Activated CD4-positive, alpha-beta T cell treated with anti-CD3 and anti-CD28 coated beads for 24 hours (primary cell): Measurements from ENCODE around the gene PCAT6.
A peak's percentile ranks its signal among the peaks of the same experiment; 100 is the strongest.
"Not testable (repeated sequence)": the region's sequence is repeated elsewhere in the genome, so short reads cannot be mapped to it uniquely, and the experiment has no call there.

ENCODE experiments used
- DNase-seq, 2 donors: peaks; one replicate each; pipeline ENCODE4 v3.0.0-alpha.2; 2020; ENCODE audit warnings: low read depth in 2 of 2

Gene PCAT6

GRCh38 chr1:202807451-202807925 is 3.3 kb upstream of the PCAT6 start:
- peak; percentile 18 to 22 for DNase-seq

GRCh38 chr1:202807926-202808757 is 2.6 kb upstream of the PCAT6 start, which contains the start of gene KDM5B:
Gene KDM5B, minus strand, starts transcription at chr1:202808421. Its CDS starts 116 bp downstream, at chr1:202808305.
- DNase-seq, result peak; percentile 47 to 54

GRCh38 chr1:202809597-202810159 is 1.1 kb upstream of the PCAT6 start:
- no peak for DNase-seq

DNA sequence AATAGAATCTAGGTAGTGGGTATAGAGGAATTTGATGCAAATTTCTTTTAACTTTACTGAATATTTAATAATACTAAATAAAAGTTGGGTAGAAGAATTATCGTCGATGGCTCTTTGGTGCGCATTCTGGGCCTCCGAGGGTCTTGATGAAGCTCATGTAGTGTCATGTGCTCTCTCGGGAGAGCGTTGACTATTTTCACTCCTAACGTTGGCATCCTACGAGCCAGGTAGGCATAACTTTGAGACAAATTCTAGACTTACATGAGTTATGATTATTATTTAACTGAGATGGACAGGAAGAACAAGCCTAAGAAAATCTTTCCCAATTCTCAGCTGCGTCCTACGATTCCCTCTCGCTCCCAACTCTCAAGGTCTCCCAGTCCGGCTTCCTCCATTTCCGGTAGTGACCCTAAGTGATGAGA is 550 bp upstream of the PCAT6 start:
- no peak for DNase-seq

- peak in 1 of 2 donors; percentile 31 for DNase-seq
Observed at GRCh38 chr1:202811296-202812175, 782 bp downstream of the PCAT6 start.

DNA sequence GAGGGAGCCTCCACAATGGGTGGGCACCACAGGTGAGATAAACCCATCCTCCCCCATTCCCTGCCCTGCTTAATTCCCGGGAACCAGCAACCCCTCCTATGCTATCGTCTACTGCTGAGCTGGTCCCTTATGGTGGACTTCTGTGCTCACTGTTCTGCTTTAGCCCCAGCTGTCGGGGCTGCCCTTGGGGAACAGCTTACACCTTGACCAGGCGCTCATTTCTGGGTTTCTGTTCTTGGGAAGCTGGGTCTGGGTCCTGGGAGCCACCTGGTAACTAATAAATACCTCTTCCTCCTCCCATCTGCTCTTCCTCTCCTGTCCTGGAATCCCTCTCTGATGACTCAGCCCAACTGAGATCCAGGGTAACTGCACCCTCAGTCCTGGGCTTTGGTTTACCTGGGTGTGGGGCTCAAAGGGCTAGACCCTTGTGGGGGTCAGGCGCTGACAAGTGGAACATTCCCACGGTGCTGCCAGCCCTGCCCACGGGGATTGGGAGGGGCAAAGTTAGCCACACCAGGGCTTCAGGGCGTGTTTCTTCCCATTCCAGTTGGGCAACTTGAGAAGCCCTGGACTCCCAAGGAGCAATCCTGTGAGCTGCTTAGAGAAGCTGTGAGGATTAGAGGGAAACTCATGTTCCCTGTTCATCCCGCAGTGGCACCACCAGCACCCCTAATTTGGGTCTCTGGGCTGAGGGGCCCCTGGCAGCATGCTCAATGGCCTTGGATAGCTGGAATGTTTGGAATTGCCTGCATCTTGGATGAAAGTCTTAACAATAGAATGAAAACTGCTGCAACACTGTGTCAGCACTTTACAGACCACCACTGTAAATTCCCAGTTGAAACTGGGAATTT is 1.6 kb downstream of the PCAT6 start:
- DNase-seq, result no peak

GRCh38 chr1:202815120-202815519 is 4.4 kb downstream of the PCAT6 start:
- no peak for DNase-seq

DNA sequence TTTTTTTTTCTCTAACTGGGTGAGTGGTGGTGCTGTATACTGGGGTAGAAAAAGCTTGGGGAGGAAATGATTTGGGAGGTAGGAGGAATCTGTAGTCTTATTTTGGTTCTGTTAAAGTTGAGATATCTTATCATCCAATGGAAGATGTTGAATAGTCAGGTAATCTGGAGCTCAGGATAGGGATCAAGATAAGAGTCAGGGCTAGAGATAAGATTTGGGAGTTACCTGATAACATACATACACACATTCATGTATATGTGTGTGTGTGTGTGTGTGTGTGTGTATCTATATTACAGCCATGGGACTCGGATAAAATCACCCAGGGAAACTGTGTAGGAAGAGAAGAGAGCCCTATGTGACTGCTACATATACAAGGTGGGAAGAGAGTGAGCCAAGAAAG is 8.1 kb downstream of the PCAT6 start:
- no peak for DNase-seq

- no peak for DNase-seq
Observed at GRCh38 chr1:202821467-202821866, 10.7 kb downstream of the PCAT6 start.

DNA sequence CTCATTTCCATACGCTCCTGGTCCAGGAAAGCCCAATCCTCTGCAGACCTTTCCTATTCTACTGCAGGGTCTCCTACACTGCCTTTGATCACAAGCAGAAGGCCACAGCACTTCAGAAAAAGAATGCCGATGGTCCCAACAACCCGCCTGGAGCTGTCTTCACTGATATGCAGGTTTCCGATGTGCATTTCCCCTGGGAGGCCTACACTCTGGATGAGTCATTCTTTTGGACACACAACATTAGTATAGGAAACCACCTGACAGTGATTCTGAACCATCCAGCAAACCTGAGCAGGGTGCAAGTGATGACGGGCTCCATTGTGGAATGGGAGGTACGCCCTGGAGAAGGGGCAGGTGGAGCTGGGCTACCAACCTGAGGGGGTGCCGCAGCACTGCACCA is 15.0 kb downstream of the PCAT6 start:
- no peak for DNase-seq

GRCh38 chr1:202829223-202829622 is 18.5 kb downstream of the PCAT6 start:
- not testable (repeated sequence) for DNase-seq

GRCh38 chr1:202831906-202832305 is 21.2 kb downstream of the PCAT6 start:
- DNase-seq, result no peak

GRCh38 chr1:202834771-202835547 is 24.2 kb downstream of the PCAT6 start:
- no peak for DNase-seq

- no peak for DNase-seq
Observed at GRCh38 chr1:202835548-202836072, 24.9 kb downstream of the PCAT6 start.

- no peak for DNase-seq
Observed at GRCh38 chr1:202836623-202837403, 26.1 kb downstream of the PCAT6 start.

GRCh38 chr1:202837746-202838262 is 27.1 kb downstream of the PCAT6 start:
- DNase-seq, result no peak

DNA sequence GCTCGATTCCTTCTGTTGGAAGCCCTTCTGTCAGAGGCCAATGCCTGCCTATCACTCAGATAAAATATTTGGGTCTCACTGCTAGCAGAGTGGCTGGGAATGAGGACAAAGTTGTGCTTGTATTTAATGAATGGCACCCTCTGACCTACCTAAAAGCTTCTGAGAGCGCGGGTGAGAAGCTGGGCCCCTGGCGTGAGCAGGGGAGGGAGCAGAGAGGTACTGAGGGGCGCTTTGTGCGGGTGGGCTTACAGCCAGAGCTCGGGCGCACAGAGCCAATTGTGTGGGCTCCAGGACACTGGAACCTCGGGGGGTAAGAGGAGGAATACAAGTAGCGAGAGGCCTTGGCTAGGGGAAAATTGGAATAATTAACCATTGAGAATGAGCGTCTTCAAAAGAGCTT is 32.3 kb downstream of the PCAT6 start:
- no peak for DNase-seq

DNA sequence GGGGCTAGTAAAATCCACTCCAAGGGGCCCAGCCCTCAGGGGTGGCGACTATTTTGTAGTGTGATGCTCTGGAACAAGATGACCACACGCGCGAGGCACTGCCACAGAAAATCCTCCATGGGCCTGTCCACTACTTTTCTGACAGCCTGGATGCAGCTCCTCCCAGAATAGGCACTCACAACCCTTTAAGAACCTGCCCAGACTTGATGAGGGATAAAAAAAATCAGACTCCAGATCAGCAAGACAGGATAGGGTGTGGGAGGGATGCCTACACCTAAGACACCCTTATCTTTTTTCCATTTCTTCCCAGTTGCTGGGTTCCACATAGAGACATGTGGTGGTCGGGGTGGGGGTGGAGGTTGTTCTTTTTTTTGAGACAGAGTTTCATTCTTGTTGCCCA is 33.5 kb downstream of the PCAT6 start:
- no peak for DNase-seq

GRCh38 chr1:202844935-202845334 is 34.2 kb downstream of the PCAT6 start:
- no peak for DNase-seq
